ENCODE measurements around the gene RSPH9. TPM values are rescaled to one million over a fixed set of nuclear protein-coding genes. Genes with fewer than 3 reads are reported as not detected.

RSPH9 gene
- polyA plus RNA-seq, 3 donors, result 0.05 to 0.52 (median 0.13) TPM

DNA sequence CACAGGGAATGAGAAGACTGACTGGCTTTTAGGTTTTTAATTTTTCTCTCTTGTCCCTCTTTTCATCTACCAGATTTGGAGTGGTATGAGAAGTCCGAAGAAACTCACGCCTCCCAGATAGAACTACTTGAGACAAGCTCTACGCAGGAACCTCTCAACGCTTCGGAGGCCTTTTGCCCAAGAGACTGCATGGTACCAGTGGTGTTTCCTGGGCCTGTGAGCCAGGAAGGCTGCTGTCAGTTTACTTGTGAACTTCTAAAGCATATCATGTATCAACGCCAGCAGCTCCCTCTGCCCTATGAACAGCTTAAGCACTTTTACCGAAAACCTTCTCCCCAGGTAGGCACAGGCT is 8.6 kb upstream of the RSPH9 start:
- no peak for DNase-seq
- H3K4me1 Mint-ChIP-seq, result peaks cover 48% of the 10 kb centered on the region

DNA sequence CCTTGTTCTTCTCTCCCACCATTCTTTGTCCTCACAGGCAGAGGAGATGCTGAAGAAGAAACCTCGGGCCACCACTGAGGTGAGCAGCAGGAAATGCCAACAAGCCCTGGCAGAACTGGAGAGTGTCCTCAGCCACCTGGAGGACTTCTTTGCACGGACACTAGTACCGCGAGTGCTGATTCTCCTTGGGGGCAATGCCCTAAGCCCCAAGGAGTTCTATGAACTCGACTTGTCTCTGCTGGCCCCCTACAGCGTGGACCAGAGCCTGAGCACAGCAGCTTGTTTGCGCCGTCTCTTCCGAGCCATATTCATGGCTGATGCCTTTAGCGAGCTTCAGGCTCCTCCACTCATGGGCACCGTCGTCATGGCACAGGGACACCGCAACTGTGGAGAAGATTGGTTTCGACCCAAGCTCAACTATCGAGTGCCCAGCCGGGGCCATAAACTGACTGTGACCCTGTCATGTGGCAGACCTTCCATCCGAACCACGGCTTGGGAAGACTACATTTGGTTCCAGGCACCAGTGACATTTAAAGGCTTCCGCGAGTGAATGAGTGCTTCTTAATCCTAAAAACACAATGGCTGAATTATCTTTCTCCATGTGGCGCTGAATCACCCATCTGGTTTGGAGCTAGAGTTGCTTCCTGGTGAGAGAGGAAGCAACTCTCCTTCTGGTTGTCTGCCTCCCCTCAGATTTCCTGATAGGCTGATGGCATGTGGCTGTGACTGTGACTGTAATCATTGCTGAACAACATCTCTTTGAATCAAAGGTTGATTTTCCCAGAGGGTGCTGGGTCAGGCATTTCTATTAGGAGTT is 4.6 kb upstream of the RSPH9 start:
- Histone ChIP-seq H3K27me3 (ENCODE audit: control insufficient read depth in 2 of 2, insufficient read depth in 2 of 2, low read length in 2 of 2) (no peaks in the 10 kb centered on the region), H3K79me2 (ENCODE audit: insufficient read depth, low read length) (peaks cover 60% of the 10 kb centered on the region), H2AFZ (ENCODE audit: insufficient read depth, low read depth, low read length, poor library complexity, severe bottlenecking) (no peak overlapping the region), H3K27ac (ENCODE audit: low read depth in 1 of 2, low read length in 2 of 2) (no peak overlapping the region), H3K9ac (ENCODE audit: insufficient read depth, low read length, poor library complexity, severe bottlenecking) (no peak overlapping the region), H3K36me3 (replicated peaks in 1 of 2; ENCODE audit: control insufficient read depth in 1 of 2, insufficient read depth in 2 of 2, low read length in 2 of 2) (peaks cover 29 to 43% of the 10 kb centered on the region in 2 donors), H3K4me1 (ENCODE audit: control insufficient read depth in 1 of 2, insufficient read depth in 2 of 2, low read length in 2 of 2) (peaks cover 23 to 32% of the 10 kb centered on the region in 2 donors), H3K4me3 (replicated peaks in 1 of 3; ENCODE audit: low read depth in 2 of 3, low read length in 3 of 3) (no peak overlapping the region), H3K9me3 (replicated peaks in 1 of 2; ENCODE audit: control insufficient read depth in 1 of 2, insufficient read depth in 1 of 2, low read length in 2 of 2) (no peaks in the 10 kb centered on the region), H3K4me2 (replicated peaks; ENCODE audit: extremely low read depth, low read length, poor library complexity, severe bottlenecking) (no peak overlapping the region), H4K20me1 (ENCODE audit: insufficient read depth, low read length) (peaks cover 48% of the 10 kb centered on the region)
- Mint-ChIP-seq H3K4me3 (no peak overlapping the region), H3K27ac (peak overlapping the region in 4 of 7 donors; percentile 20 to 60 (median 26)), H3K36me3 (peaks cover 31 to 57% of the 10 kb centered on the region in 2 donors), H3K4me1 (peaks cover 48% of the 10 kb centered on the region), H3K9me3 (peaks cover 0 to 3% (median 0%) of the 10 kb centered on the region in 7 donors), H3K27me3 (ENCODE audit: low read depth in 3 of 3) (no peaks in the 10 kb centered on the region)
- DNase-seq, result no peak
- 95% methylated on average over 18 of the region's 21 CpGs for WGBS (ENCODE audit: insufficient coverage)
- TF ChIP-seq, protein P1, sequence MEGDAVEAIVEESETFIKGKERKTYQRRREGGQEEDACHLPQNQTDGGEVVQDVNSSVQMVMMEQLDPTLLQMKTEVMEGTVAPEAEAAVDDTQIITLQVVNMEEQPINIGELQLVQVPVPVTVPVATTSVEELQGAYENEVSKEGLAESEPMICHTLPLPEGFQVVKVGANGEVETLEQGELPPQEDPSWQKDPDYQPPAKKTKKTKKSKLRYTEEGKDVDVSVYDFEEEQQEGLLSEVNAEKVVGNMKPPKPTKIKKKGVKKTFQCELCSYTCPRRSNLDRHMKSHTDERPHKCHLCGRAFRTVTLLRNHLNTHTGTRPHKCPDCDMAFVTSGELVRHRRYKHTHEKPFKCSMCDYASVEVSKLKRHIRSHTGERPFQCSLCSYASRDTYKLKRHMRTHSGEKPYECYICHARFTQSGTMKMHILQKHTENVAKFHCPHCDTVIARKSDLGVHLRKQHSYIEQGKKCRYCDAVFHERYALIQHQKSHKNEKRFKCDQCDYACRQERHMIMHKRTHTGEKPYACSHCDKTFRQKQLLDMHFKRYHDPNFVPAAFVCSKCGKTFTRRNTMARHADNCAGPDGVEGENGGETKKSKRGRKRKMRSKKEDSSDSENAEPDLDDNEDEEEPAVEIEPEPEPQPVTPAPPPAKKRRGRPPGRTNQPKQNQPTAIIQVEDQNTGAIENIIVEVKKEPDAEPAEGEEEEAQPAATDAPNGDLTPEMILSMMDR (IDR thresholded peaks at IDR 0.05), result no peak
- intact Hi-C loops (cut with micrococcal nuclease), result no loop called here

More for the DNA sequence above, 8.6 kb upstream of the RSPH9 start:
- H3K9me3 ChIP-seq (replicated peaks in 1 of 2; ENCODE audit: control insufficient read depth in 1 of 2, insufficient read depth in 1 of 2, low read length in 2 of 2), result no peaks in the 10 kb centered on the region
- peak overlapping the region; percentile 88 for H3K9ac ChIP-seq (ENCODE audit: insufficient read depth, low read length, poor library complexity, severe bottlenecking)
- intact Hi-C loops (cut with micrococcal nuclease), result no loop called here
- peaks cover 28% of the 10 kb centered on the region for H4K20me1 ChIP-seq (ENCODE audit: insufficient read depth, low read length)
- peaks cover 56% of the 10 kb centered on the region for H3K79me2 ChIP-seq (ENCODE audit: insufficient read depth, low read length)
- H3K27ac ChIP-seq (ENCODE audit: low read depth in 1 of 2, low read length in 2 of 2), result peak overlapping the region; percentile 67 to 95
- peak overlapping the region; percentile 92 to 98 (median 96) for H3K27ac Mint-ChIP-seq
- no peaks in the 10 kb centered on the region for H3K27me3 ChIP-seq (ENCODE audit: control insufficient read depth in 2 of 2, insufficient read depth in 2 of 2, low read length in 2 of 2)
- H3K4me1 ChIP-seq (ENCODE audit: control insufficient read depth in 1 of 2, insufficient read depth in 2 of 2, low read length in 2 of 2), result peaks cover 31 to 38% of the 10 kb centered on the region in 2 donors
- H3K4me3 Mint-ChIP-seq, result peak overlapping the region; percentile 98 to 99
- peak overlapping the region; percentile 86 for H3K4me2 ChIP-seq (replicated peaks; ENCODE audit: extremely low read depth, low read length, poor library complexity, severe bottlenecking)
- H3K36me3 ChIP-seq (replicated peaks in 1 of 2; ENCODE audit: control insufficient read depth in 1 of 2, insufficient read depth in 2 of 2, low read length in 2 of 2), result peaks cover 21 to 29% of the 10 kb centered on the region in 2 donors
- peaks cover 0 to 2% (median 0%) of the 10 kb centered on the region in 3 donors for H3K27me3 Mint-ChIP-seq (ENCODE audit: low read depth in 3 of 3)
- H3K36me3 Mint-ChIP-seq, result peaks cover 22 to 43% of the 10 kb centered on the region in 2 donors
- peak overlapping the region; percentile 93 for H2AFZ ChIP-seq (ENCODE audit: insufficient read depth, low read depth, low read length, poor library complexity, severe bottlenecking)
- WGBS (ENCODE audit: insufficient coverage), result 18% methylated on average over 3 of the region's 7 CpGs
- H3K4me3 ChIP-seq (replicated peaks in 1 of 3; ENCODE audit: low read depth in 2 of 3, low read length in 3 of 3), result peak overlapping the region; percentile 65 to 98 (median 77)
- TF ChIP-seq, protein P1 (IDR thresholded peaks at IDR 0.05), result no peak
- peaks cover 0 to 3% (median 0%) of the 10 kb centered on the region in 7 donors for H3K9me3 Mint-ChIP-seq
